Measurements from ENCODE around the gene ST14. TPM values are rescaled to one million over a fixed set of nuclear protein-coding genes. Genes with fewer than 3 reads are reported as not detected.

The ST14 gene
- total RNA-seq, 4 donors from 2014 or later = 71.9 to 109 (median 84.6) TPM

GRCh38 chr11:130177782-130178181 lies 18.2 kb downstream of the ST14 start:
- H3K27ac ChIP-seq = peak overlapping the region; percentile 31

DNA sequence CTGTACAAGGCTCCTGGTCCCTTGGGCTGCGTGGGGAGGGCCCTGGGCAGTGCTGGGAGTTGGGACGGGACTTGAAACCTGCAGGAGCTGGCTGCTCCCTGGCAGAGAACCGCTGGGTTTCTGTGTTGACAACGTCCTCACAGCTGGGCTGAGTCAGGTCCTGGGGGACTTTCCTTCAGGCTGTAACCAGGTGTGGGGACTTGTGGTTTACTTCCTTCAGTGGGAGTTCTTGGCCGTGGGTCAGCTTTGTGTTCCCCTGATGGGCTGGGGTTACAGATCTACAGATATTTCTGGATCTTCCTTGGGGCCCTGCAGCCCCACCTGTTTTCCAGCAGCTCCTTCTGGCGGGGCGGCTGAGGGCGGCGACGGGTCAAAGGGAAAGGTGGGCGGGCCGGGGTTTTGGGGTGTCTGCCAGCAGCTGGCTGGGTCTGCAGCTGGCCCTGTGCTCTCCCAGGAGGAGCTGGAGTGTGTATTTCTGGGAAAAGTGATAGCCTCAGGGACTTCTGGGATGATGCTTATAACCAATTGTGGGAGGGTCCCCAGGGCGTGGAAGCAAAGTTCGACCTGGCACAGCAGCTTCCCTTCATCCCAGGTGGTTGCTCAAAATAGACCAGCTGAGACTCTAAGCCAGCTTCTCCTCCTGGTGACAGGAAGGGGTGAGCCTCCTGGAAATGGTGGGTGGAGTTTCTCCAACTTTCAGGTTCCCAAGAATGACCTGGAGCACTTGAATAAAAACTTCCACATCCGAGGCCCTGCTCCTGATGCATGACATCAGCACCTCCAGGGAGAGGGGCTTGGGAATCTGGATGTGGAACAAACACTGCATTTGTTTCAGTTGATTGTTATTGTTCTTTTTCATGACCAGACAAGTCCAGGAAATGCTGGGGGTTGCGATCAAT lies 19.1 kb downstream of the ST14 start:
- Histone ChIP-seq H3K9me3 (no peaks in the 10 kb centered on the region), H3K27ac (peak overlapping the region; percentile 79), H3K4me3 (no peak overlapping the region), H3K27me3 (no peaks in the 10 kb centered on the region), H3K4me1 (peaks cover 52% of the 10 kb centered on the region), H3K36me3 (no peaks in the 10 kb centered on the region)
- WGBS = 40% methylated on average over 15 of the region's 16 CpGs
- TF ChIP-seq EP300 (IDR thresholded peaks at IDR 0.05) (no peak), POLR2A (IDR thresholded peaks at IDR 0.05) (no peak), POLR2AphosphoS5 (IDR thresholded peaks at IDR 0.05) (no peak)
- TF ChIP-seq, protein P1, sequence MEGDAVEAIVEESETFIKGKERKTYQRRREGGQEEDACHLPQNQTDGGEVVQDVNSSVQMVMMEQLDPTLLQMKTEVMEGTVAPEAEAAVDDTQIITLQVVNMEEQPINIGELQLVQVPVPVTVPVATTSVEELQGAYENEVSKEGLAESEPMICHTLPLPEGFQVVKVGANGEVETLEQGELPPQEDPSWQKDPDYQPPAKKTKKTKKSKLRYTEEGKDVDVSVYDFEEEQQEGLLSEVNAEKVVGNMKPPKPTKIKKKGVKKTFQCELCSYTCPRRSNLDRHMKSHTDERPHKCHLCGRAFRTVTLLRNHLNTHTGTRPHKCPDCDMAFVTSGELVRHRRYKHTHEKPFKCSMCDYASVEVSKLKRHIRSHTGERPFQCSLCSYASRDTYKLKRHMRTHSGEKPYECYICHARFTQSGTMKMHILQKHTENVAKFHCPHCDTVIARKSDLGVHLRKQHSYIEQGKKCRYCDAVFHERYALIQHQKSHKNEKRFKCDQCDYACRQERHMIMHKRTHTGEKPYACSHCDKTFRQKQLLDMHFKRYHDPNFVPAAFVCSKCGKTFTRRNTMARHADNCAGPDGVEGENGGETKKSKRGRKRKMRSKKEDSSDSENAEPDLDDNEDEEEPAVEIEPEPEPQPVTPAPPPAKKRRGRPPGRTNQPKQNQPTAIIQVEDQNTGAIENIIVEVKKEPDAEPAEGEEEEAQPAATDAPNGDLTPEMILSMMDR (IDR thresholded peaks at IDR 0.05) = no peak
- no peak for DNase-seq (ENCODE audit: low spot score in 2 of 2)

More at GRCh38 chr11:130177782-130178181, 18.2 kb downstream of the ST14 start:
- no peak for DNase-seq (ENCODE audit: low spot score in 2 of 2)
- no peak for TF ChIP-seq EP300 (IDR thresholded peaks at IDR 0.05)
- TF ChIP-seq, protein P1 (IDR thresholded peaks at IDR 0.05) = no peak
- TF ChIP-seq POLR2A (IDR thresholded peaks at IDR 0.05) = no peak
- no peak for TF ChIP-seq POLR2AphosphoS5 (IDR thresholded peaks at IDR 0.05)
- Histone ChIP-seq H3K36me3 (no peaks in the 10 kb centered on the region), H3K9me3 (no peaks in the 10 kb centered on the region), H3K27me3 (no peaks in the 10 kb centered on the region), H3K4me3 (no peak overlapping the region), H3K4me1 (peaks cover 52% of the 10 kb centered on the region)
- WGBS = 83% methylated on average over 10 of the region's 10 CpGs

DNA sequence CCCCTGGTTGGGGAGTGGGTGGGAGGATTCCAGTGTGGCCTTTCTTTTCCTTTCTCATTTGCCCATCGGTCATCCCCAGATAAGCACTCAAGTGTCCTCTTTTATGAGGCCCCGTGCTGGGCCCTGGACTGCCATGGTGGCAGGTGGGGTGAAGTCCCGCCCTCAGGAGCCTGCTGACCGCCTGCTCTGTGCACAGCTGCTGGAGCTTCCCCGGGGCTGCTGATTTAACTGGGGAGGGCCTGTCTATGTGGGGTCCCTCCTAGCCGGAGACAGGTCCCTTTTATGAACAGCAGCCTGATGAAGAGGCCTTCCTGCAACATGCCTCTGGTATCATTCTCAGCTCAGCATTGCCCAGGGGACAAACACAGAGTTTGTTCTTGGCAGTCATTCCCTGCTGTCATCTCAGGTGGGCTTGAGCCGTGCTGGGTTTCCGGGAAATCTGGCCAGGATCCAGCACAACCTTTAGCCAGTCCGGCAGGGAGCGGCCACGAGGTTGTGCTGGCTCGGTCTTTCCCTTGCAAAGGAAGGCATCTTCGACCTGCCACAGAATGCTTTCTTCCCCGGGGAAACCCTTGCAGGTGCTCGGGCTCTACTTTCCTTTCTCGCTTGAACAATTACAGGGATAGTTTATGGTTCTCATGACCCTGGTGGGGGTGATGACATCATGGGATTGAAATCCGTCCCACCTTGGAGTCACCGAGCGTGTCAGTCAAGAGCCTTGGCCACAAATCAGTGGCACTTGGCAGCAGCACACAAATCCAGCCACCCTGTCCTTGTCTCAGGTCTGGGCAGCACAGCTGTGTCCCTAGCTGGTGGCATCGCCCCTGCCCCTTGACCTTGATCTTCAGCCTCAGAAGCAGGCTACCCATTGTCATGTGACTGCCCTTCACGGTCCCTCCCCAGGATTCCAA lies 20.1 kb downstream of the ST14 start:
- Histone ChIP-seq H3K27me3 (no peaks in the 10 kb centered on the region), H3K27ac (peak overlapping the region; percentile 79), H3K9me3 (no peaks in the 10 kb centered on the region), H3K4me3 (no peak overlapping the region), H3K36me3 (no peaks in the 10 kb centered on the region), H3K4me1 (peaks cover 52% of the 10 kb centered on the region)
- 65% methylated on average over 21 of the region's 21 CpGs for WGBS
- no peak for DNase-seq (ENCODE audit: low spot score in 2 of 2)
- TF ChIP-seq, protein P1 (IDR thresholded peaks at IDR 0.05) = no peak
- TF ChIP-seq POLR2AphosphoS5 (IDR thresholded peaks at IDR 0.05) (no peak), POLR2A (IDR thresholded peaks at IDR 0.05) (no peak), EP300 (IDR thresholded peaks at IDR 0.05) (no peak)

GRCh38 chr11:130180491-130180890 lies 20.9 kb downstream of the ST14 start:
- H3K27ac ChIP-seq = peak overlapping the region; percentile 79
- DNase-seq (ENCODE audit: low spot score in 2 of 2) = no peak
- no peak for TF ChIP-seq POLR2A (IDR thresholded peaks at IDR 0.05)
- TF ChIP-seq POLR2AphosphoS5 (IDR thresholded peaks at IDR 0.05) = no peak
- TF ChIP-seq, protein P1 (IDR thresholded peaks at IDR 0.05) = no peak
- TF ChIP-seq EP300 (IDR thresholded peaks at IDR 0.05) = no peak
- 49% methylated on average over 4 of the region's 4 CpGs for WGBS
- no peaks in the 10 kb centered on the region for H3K36me3 ChIP-seq
- H3K27me3 ChIP-seq = no peaks in the 10 kb centered on the region
- peaks cover 52% of the 10 kb centered on the region for H3K4me1 ChIP-seq
- no peak overlapping the region for H3K4me3 ChIP-seq
- H3K9me3 ChIP-seq = no peaks in the 10 kb centered on the region
